Stimulated activated CD4-positive, alpha-beta T cell treated with anti-CD3 and anti-CD28 coated beads, Interleukin-1b, Interleukin-23, amount 100 ng/mL, for 24 hours (primary cell): ENCODE data around the gene SLC2A10.

Experiments
- DNase-seq, 4 experiments: peaks; one replicate each; pipeline ENCODE4 v3.0.0-alpha.2; 2020; ENCODE audit warnings: low read depth in 4 of 4, low spot score in 1 of 4

The SLC2A10 gene

GRCh38 chr20:46725186-46726165, 16.0 kb downstream of the SLC2A10 start:
- DNase-seq = no peak

GRCh38 chr20:46731770-46732169, 22.3 kb downstream of the SLC2A10 start:
- DNase-seq = no peak

GRCh38 chr20:46735436-46735835, 26.0 kb downstream of the SLC2A10 start:
- no peak for DNase-seq

- no peak for DNase-seq
Measured at GRCh38 chr20:46739431-46740213, 30.2 kb downstream of the SLC2A10 start.

- no peak for DNase-seq
Measured at GRCh38 chr20:46740214-46740609, 30.8 kb downstream of the SLC2A10 start.

DNA sequence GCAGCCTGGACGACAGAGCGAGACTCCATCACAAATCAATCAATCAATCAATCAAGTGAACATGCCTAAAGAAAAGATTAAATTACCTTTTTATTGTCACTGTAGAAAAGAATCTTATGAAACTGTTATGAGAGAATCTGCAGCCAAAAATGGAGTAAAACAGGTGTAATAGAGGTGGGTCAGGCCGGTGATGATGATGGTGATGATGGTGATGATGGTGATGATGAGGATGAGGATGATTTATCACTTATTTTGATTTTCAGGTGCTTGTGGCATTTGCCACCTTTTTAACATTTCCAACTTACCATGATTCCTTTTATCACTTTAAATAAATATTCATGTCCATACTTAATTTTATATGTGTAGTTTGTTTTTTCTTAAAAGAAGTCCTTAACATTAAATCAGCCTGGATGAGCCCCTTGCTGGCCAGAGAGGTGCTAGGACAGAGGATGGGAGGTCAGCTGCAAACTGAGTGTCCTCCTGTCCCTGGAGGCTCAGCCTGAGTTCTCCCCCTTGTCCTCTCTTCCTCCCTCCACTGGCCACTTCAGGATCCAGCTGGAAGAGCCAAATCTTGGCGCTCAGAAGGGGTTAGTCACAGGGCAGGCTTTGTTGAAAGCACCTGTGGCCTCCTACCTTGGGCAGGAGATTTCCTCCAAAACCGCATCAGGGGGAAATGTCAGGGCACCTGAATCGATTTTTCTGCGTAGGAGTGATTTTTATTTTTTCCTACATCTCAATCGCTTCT, 32.6 kb downstream of the SLC2A10 start:
- DNase-seq = no peak

DNA sequence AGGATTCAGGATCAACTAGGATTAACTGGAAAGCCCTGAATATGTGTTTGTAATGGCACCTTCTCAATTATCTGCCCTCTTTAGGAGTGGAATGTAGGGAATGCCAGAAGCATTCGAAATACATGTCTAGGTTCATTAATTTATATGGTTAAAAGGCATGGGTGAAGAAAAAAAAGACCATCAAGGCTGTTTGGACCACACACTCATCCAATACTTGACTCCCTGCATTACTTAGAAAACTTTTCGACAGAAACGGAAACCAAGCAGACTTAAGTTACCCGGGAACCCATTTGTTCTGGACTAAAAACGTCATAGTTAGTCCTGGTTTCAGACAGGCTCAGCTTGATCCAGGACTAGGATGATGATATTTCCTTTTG, 33.2 kb downstream of the SLC2A10 start:
- DNase-seq = no peak

DNA sequence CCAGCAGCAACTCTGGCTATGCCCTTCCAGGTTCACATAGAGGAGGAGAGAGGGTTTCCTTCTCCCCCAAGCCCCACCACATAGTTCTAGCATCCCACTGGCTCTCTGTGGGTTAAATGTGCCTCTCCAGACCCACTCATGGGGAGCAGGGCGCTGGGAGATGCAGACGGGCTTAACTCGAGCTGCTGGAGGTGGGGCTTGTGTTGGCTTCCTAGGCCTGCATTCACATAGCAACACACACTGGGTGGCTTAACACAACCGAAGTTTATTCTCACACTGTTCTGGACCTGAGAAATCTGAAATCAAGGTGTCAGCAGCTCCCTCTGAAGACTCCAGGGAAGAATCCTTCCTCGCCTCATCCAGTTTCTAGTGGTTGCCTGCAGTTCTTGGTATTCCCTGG, 33.6 kb downstream of the SLC2A10 start:
- no peak for DNase-seq

DNA sequence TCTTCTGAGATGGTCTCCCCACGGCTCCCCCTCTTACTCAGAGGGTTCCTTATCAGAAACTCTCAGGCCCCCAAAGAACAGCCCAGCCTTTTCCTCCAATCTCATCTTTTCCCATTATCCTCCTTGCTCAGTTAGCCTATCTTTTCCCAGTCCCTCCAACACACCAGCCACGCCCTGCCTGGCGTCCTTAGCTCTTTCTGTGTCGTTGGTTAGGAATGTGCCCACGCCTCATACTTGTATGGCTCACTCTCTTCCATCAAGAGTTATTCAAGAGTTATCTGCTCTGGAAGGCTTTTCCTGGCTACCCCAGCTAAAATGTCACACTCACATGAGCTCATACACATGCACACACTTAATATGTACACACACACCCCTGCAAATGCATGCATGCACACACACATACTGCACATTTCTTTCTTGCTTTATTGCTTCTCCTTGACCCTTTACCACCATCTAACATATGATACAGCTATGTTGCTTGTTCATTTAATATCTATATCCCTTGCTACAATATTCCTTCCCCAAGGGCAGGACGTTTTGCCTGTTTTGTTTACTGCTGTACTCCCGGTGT, 37.6 kb downstream of the SLC2A10 start:
- DNase-seq = no peak

DNA sequence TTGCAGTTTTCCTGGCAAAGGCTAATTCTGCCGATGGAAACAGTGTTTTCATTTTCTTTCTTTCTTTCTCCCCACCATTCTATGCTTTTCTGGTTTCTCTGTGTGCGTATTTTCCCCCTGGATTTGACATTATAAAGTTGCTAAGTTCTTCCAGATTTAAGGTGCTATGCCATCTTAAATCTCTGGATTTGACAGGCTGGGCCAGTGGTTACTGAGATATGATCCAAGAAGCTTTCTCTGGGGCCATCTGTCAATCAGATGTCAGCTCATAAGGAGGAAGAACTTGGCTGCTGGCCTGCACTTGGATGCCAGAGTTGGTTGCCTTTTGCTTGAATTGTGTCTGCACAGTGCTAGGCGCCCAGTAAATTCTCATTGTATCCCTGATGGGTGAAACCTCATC, 39.7 kb downstream of the SLC2A10 start:
- no peak for DNase-seq

- no peak for DNase-seq
Measured at GRCh38 chr20:46751856-46752255, 42.4 kb downstream of the SLC2A10 start.

- peak; percentile 20 to 36 (median 26) for DNase-seq
Measured at GRCh38 chr20:46752728-46753127, 43.3 kb downstream of the SLC2A10 start.

DNA sequence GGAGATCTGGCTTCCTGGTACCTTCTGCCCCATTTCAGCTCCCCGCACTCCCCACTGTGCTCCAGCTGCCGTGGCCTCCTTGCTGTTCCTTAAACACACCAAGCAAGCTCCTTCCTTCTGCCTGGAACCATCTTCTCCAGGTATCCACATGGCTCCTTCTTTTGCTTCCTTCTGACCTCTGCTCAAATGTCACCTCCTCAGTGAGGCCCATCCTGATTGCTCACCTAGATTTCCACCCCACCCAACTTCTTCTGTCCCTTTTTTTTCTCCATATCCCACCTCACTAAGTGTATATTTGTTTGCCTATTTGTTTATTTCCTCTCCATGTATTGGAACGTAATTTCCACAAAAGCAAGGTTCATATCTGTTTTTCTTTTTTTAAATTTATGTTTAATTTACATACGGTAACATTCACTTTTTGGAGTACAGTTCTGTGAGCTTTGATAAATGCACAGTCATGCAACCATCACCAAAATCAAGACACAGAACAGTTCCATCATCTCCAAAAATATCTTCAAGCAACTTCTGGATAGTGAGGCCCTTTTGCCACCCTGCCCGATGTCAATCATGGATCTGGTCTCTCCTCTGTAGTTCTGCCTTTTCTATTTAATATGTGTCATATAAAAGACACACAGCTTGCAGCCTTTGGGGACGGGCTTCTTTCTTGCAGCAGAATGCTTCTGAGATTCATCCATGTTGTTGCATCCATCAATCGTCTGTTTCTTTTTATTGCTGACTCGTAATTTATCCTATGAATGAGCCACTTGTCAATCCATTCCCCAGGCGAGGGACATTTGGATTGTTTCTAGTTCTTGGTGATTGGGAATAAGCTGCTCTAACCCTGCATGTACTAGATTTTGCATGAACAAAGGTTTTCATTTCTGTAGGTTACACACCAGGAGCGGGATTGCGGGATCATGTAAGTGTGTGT, 46.3 kb downstream of the SLC2A10 start:
- DNase-seq = no peak

DNA sequence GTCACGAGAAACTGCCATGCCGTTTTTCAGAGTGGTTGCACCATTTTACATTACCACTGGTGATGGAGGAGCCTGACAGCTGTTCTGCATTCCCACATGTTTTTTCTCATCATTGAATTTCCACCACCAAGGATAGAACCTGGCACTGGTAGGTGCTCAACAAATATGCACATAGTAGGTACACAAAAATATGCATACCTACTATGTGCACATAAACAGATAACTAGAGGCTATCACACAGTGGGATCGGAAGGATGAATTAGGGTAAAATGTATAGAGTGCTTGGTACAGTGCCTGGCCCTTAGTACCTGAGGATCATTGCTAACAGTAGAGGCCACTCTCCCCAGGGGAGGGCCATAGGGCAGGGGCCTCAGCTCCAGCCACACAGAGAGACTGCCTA, 47.0 kb downstream of the SLC2A10 start:
- DNase-seq = no peak

- no peak for DNase-seq
Measured at GRCh38 chr20:46757135-46757534, 47.7 kb downstream of the SLC2A10 start.

- DNase-seq = peak; percentile 13 to 43 (median 26)
Measured at GRCh38 chr20:46757754-46758678, 48.6 kb downstream of the SLC2A10 start.

- DNase-seq = no peak
Measured at GRCh38 chr20:46758929-46759669, 49.6 kb downstream of the SLC2A10 start.

- DNase-seq = no peak
Measured at GRCh38 chr20:46761566-46761965, 52.1 kb downstream of the SLC2A10 start.
